Lower leg skin (tissue), 4 donors: ENCODE data around the gene KDM6B. TPM values are rescaled to one million over a fixed set of nuclear protein-coding genes. Genes with fewer than 3 reads are reported as not detected.
A peak's percentile ranks its signal among the peaks of the same experiment; 100 is the strongest.

ENCODE experiments used
- DNase-seq, 2 donors: peaks; one replicate each; pipeline ENCODE4 v3.0.0-alpha.2; 2019; ENCODE audit warnings: low spot score in 2 of 2
- H3K4me3 ChIP-seq: fragments of 200-600 bp; sonication (generic); 2 replicates; pipeline ENCODE4 v1.5.1; 2017; ENCODE audit warnings: mild to moderate bottlenecking, low read depth; ENCODE audit not compliant: poor library complexity, severe bottlenecking
- POLR2A ChIP-seq, 2 donors: fragments of 450-650 bp; IDR thresholded peaks; one replicate each; pipeline ENCODE4 v1.6.1; 2016 to 2017; ENCODE audit warnings: antibody characterized with exemption in 2 of 2, mild to moderate bottlenecking in 1 of 2, moderate library complexity in 1 of 2
- WGBS, 2 donors: methylation state at CpG; one replicate each; pipeline ENCODE4 v1.1.5; 2018; 5-methylcytosine and 5-hydroxymethylcytosine counted together
- intact Hi-C: fragments of 100-400 bp; cut with DNase I; formaldehyde crosslinking; loops from one replicate; pipeline ENCODE4 v1.15.0; 2023; ENCODE audit warnings: low total_unique reads
- total RNA-seq, 4 donors: library from RNA; depleted of rRNA; stranded (reverse); fragments of >200 nt; gene quantifications; one replicate each; pipeline ENCODE4 v1.1.0, GENCODE V29; 2016
- TF ChIP-seq, protein P1 (sequence below), 3 donors: fragments of 450-650 bp; IDR thresholded peaks; one replicate each; pipeline ENCODE4 v1.5.1; 2016; ENCODE audit warnings: antibody characterized with exemption in 3 of 3, mild to moderate bottlenecking in 3 of 3, moderate library complexity in 2 of 3

The KDM6B gene
- total RNA-seq, 4 donors from 2014 or later = 12.5 to 30.9 (median 18.0) TPM

DNA sequence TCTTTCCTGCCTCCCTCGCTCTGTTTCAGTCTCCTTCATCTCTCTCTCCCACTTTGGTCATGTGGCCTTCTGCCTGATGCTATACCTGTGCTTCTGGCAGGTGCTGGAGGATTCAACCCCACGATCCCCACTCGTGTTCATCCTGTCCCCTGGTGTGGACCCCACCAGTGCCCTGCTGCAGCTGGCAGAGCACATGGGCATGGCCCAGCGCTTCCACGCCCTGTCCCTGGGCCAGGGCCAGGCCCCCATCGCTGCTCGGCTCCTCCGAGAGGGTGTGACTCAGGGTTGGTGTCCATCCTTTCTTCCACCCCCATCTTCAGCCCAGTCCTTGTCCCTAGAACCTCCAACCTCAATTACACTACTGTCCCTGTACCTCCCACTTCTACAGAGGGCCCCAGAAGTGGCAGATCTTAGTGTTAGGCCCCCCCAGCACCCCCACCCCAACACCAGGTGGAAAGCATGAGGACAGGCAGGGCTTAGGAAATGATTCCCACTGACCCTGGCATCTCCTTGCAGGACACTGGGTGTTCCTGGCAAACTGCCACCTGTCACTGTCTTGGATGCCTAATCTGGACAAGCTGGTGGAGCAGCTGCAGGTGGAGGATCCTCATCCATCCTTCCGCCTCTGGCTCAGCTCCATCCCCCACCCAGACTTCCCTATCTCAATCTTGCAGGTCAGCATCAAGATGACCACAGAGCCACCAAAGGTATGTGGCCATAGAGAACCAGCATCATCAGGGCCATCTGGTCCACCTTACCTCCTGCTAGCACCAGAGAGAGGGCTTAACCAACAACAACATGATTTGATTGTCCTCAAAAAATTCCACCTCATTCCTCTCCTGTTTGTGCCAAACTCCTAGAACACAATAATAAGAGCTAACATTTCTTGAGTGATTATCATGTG is 9.7 kb upstream of the KDM6B start:
- DNase-seq = peak in 1 of 2 donors; percentile 74
- 72 to 75% methylated on average over 9 of the region's 9 CpGs for WGBS, 2 donors
- intact Hi-C loops = no loop called here
- no peak overlapping the region for H3K4me3 ChIP-seq
- no peak for TF ChIP-seq POLR2A (IDR thresholded peaks at IDR 0.05)
- TF ChIP-seq, protein P1, sequence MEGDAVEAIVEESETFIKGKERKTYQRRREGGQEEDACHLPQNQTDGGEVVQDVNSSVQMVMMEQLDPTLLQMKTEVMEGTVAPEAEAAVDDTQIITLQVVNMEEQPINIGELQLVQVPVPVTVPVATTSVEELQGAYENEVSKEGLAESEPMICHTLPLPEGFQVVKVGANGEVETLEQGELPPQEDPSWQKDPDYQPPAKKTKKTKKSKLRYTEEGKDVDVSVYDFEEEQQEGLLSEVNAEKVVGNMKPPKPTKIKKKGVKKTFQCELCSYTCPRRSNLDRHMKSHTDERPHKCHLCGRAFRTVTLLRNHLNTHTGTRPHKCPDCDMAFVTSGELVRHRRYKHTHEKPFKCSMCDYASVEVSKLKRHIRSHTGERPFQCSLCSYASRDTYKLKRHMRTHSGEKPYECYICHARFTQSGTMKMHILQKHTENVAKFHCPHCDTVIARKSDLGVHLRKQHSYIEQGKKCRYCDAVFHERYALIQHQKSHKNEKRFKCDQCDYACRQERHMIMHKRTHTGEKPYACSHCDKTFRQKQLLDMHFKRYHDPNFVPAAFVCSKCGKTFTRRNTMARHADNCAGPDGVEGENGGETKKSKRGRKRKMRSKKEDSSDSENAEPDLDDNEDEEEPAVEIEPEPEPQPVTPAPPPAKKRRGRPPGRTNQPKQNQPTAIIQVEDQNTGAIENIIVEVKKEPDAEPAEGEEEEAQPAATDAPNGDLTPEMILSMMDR (IDR thresholded peaks at IDR 0.05) = no peak

DNA sequence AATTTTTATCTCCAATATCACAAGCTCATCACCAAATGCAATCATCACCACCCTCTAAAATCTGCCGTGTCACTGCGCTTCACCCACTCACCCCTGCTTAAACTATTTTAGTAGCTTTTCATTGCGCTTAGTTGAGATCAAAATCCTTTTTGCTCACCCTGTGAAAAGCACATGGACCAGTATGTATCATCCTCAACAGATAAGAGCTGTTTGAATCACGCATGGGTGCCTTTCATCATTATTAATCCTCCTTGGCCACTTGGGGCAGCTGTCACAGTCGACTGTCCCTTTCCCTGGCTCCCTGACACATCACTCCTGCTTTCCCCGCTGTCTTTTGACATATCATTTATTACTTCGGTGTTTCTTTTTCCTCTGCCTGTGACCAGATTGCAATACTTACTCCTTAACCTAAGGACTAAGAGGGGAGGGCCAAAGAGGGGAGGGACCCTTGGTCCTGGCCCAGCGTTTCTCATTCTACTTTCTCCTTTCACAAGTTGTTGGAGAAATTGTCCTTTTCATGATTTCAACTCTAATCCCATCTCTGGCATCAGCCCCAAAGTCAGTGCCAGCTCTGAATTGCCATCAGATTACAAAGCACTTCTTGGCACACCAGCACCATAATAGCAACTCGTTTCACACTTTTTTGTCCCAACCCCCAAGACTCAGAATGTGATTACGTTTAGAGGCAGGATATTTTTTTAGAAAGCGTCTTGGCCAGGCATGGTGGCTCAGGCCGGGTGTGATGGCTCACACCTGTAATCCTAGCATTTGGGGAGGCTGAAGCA is 8.6 kb upstream of the KDM6B start:
- peak in 1 of 2 donors; percentile 68 for DNase-seq
- 30 to 33% methylated on average over 12 of the region's 12 CpGs for whole genome bisulfite sequencing, 2 donors
- no peak overlapping the region for H3K4me3 ChIP-seq
- TF ChIP-seq, protein P1 (IDR thresholded peaks at IDR 0.05) = no peak
- no peak for TF ChIP-seq POLR2A (IDR thresholded peaks at IDR 0.05)
- intact Hi-C loops = no loop called here

DNA sequence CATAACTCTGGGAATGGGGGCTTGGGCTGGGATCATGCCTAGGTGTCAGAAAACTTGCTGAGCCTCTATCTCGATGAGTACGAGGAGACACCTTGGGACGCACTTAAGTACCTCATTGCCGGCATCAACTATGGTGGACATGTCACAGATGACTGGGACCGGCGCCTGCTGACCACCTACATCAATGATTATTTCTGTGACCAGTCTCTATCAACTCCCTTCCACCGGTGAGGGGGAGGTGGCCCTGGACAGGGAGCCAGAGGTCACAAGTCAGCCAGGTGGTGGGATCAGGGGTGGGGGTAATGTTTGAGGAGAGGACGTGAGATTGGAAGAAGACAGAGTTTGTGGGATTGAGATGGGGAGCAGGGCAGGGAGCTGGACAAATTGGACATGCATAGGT is 3.4 kb upstream of the KDM6B start:
- H3K4me3 ChIP-seq = no peak overlapping the region
- intact Hi-C loops = no loop called here
- WGBS, 2 donors = 93 to 95% methylated on average over 8 of the region's 8 CpGs
- peak in 1 of 2 donors; percentile 84 for DNase-seq
- TF ChIP-seq POLR2A (IDR thresholded peaks at IDR 0.05) = no peak
- TF ChIP-seq, protein P1 (IDR thresholded peaks at IDR 0.05) = no peak

DNA sequence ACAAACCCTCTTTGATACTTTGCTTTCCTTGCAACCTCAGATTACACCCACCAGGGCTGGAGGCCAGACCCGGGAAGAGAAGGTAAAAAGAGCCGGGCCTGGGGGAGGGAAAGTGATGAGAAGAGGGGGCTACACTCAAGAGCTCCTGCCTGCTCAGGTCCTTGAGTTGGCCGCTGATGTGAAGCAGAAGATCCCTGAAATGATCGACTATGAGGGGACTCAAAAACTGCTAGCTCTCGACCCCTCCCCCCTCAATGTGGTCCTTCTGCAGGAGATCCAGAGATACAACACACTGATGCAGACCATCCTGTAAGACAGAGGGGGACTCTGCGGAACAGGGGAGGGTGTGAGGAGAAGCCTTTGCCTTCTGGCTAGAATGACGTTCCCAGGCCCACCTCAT is 2.8 kb upstream of the KDM6B start:
- intact Hi-C loops = no loop called here
- WGBS, 2 donors = 71 to 76% methylated on average over 7 of the region's 7 CpGs
- no peak for DNase-seq
- TF ChIP-seq POLR2A (IDR thresholded peaks at IDR 0.05) = no peak
- TF ChIP-seq, protein P1 (IDR thresholded peaks at IDR 0.05) = no peak
- H3K4me3 ChIP-seq = no peak overlapping the region

DNA sequence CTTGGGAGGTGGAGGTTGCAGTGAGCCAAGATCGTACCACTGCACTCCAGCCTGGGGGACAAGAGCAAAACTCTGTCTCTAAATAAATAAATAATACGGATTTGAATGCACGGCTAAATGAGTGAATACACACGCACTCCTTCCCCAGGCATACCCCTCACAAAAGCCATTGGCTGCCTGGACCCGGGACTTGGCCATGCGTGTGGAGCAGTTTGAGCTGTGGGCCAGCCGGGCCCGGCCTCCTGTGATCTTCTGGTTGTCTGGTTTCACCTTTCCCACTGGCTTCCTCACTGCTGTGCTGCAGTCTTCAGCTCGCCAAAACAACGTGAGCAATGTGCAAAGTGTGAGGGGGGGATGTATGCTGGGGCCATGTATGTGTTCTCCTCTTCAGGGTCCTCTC is 1.6 kb upstream of the KDM6B start:
- peak in 1 of 2 donors; percentile 81 for DNase-seq
- WGBS, 2 donors = 85 to 92% methylated on average over 10 of the region's 10 CpGs
- TF ChIP-seq, protein P1 (IDR thresholded peaks at IDR 0.05) = no peak
- TF ChIP-seq POLR2A (IDR thresholded peaks at IDR 0.05) = no peak
- intact Hi-C loops = no loop called here
- H3K4me3 ChIP-seq = no peak overlapping the region
